H9 (cell line): ENCODE measurements around the gene ITGAE. TPM values are rescaled to one million over a fixed set of nuclear protein-coding genes. Genes with fewer than 3 reads are reported as not detected.
A peak's percentile ranks its signal among the peaks of the same experiment; 100 is the strongest.

Source experiments
- DNase-seq: peaks from one replicate; pipeline ENCODE4 v3.0.0-alpha.2; 2017
- H2AFZ ChIP-seq: one replicate; pipeline ENCODE4 v1.6.1; 2013; ENCODE audit warnings: mild to moderate bottlenecking, low read length, control low read depth, moderate library complexity
- H2AK5ac ChIP-seq: 2 replicates; pipeline ENCODE4 v1.6.1; 2013; ENCODE audit warnings: low read length, control low read depth, mixed read lengths; ENCODE audit not compliant: insufficient read length
- H2BK120ac ChIP-seq: one replicate; pipeline ENCODE4 v1.6.1; 2013; ENCODE audit warnings: low read depth, mild to moderate bottlenecking, low read length, control low read depth, inconsistent platforms; ENCODE audit not compliant: poor library complexity, severe bottlenecking
- H2BK12ac ChIP-seq: 2 replicates; pipeline ENCODE4 v1.6.1; 2013; ENCODE audit warnings: low read length, control low read depth, mixed read lengths, low read depth; ENCODE audit not compliant: insufficient read length
- H2BK15ac ChIP-seq: 2 replicates; pipeline ENCODE4 v1.6.1; 2013; ENCODE audit warnings: low read depth, low read length, control low read depth
- H2BK20ac ChIP-seq: one replicate; pipeline ENCODE4 v1.6.1; 2013; ENCODE audit warnings: low read depth, mild to moderate bottlenecking, low read length, control low read depth, inconsistent platforms; ENCODE audit not compliant: poor library complexity, severe bottlenecking
- H2BK5ac ChIP-seq: 2 replicates; pipeline ENCODE4 v1.6.1; 2013; ENCODE audit warnings: low read length, control low read depth, mixed read lengths; ENCODE audit not compliant: insufficient read length
- H3K14ac ChIP-seq: 2 replicates; pipeline ENCODE4 v1.6.1; 2013; ENCODE audit warnings: low read length, control low read depth; ENCODE audit not compliant: insufficient read depth
- H3K18ac ChIP-seq: 2 replicates; pipeline ENCODE4 v1.6.1; 2013; ENCODE audit warnings: low read depth, mild to moderate bottlenecking, mixed read lengths, low read length, control low read depth; ENCODE audit not compliant: insufficient read length
- H3K23ac ChIP-seq: 2 replicates; pipeline ENCODE4 v1.6.1; 2013; ENCODE audit warnings: low read length, control low read depth, mixed read lengths, low read depth; ENCODE audit not compliant: insufficient read length
- H3K23me2 ChIP-seq: 2 replicates; pipeline ENCODE4 v1.6.1; 2013; ENCODE audit warnings: low read depth, mild to moderate bottlenecking, mixed read lengths, low read length, control low read depth; ENCODE audit not compliant: insufficient read length, poor library complexity, severe bottlenecking
- H3K27ac ChIP-seq: 2 replicates; pipeline ENCODE4 v1.5.1; 2013; ENCODE audit warnings: low read length, control low read depth, mixed read lengths, low read depth; ENCODE audit not compliant: insufficient read length
- H3K27me3 ChIP-seq: 2 replicates; pipeline ENCODE4 v1.6.1; 2013; ENCODE audit warnings: low read length, control low read depth, inconsistent platforms; ENCODE audit not compliant: insufficient read depth
- H3K4ac ChIP-seq: 2 replicates; pipeline ENCODE4 v1.6.1; 2013; ENCODE audit warnings: low read depth, mild to moderate bottlenecking, control low read depth, inconsistent platforms, low read length, moderate library complexity
- H3K4me1 ChIP-seq: 2 replicates; pipeline ENCODE4 v1.6.1; 2013; ENCODE audit warnings: low read length, control low read depth, inconsistent platforms; ENCODE audit not compliant: insufficient read depth
- H3K4me2 ChIP-seq: 2 replicates; pipeline ENCODE4 v1.6.1; 2013; ENCODE audit warnings: low read length, control low read depth, mixed read lengths; ENCODE audit not compliant: insufficient read length, insufficient read depth
- H3K56ac ChIP-seq: 2 replicates; pipeline ENCODE4 v1.6.1; 2013; ENCODE audit warnings: low read depth, mild to moderate bottlenecking, mixed read lengths, low read length, control low read depth; ENCODE audit not compliant: insufficient read length
- H3K79me1 ChIP-seq: 2 replicates; pipeline ENCODE4 v1.6.1; 2013; ENCODE audit warnings: low read depth, mild to moderate bottlenecking, moderate library complexity, low read length, control low read depth, inconsistent platforms; ENCODE audit not compliant: insufficient read depth, poor library complexity, severe bottlenecking
- H3K79me2 ChIP-seq: 2 replicates; pipeline ENCODE4 v1.6.1; 2013; ENCODE audit warnings: low read length, control low read depth, inconsistent platforms; ENCODE audit not compliant: insufficient read depth
- H3K9ac ChIP-seq: 2 replicates; pipeline ENCODE4 v1.6.1; 2013; ENCODE audit warnings: low read length, control low read depth, mixed read lengths; ENCODE audit not compliant: insufficient read length; ENCODE audit errors: extremely low read depth
- H3K9me3 ChIP-seq: one replicate; pipeline ENCODE4 v1.6.1; 2013; ENCODE audit warnings: low read depth, low read length, inconsistent platforms; ENCODE audit not compliant: control insufficient read depth
- H3T11ph ChIP-seq: one replicate; pipeline ENCODE4 v1.6.1; 2013; ENCODE audit warnings: mild to moderate bottlenecking, low read length, control low read depth, inconsistent platforms
- H4K20me1 ChIP-seq: one replicate; pipeline ENCODE4 v1.6.1; 2013; ENCODE audit not compliant: control insufficient read depth, insufficient read length, insufficient read depth
- H4K5ac ChIP-seq: 2 replicates; pipeline ENCODE4 v1.6.1; 2013; ENCODE audit warnings: low read depth, mild to moderate bottlenecking, mixed read lengths, low read length, control low read depth; ENCODE audit not compliant: insufficient read length
- H4K8ac ChIP-seq: replicated peaks from 2 replicates; pipeline ENCODE4 v1.6.1; 2013; ENCODE audit warnings: low read length, control low read depth, mixed read lengths, low read depth; ENCODE audit not compliant: insufficient read length
- H4K91ac ChIP-seq: 2 replicates; pipeline ENCODE4 v1.6.1; 2013; ENCODE audit warnings: low read depth, mild to moderate bottlenecking, moderate library complexity, mixed read lengths, low read length, control low read depth; ENCODE audit not compliant: insufficient read length
- H3K27ac Mint-ChIP-seq, 3 experiments: 2 replicates in 2 of 3; 3 replicates in 1 of 3; pipeline ENCODE4 v1.8.0; 2020 to 2021; ENCODE audit warnings: mixed read lengths in 3 of 3, mild to moderate bottlenecking in 1 of 3, moderate library complexity in 1 of 3
- H3K27me3 Mint-ChIP-seq: 2 replicates; pipeline ENCODE4 v1.8.0; 2021; ENCODE audit warnings: low read depth, mild to moderate bottlenecking, moderate library complexity, mixed read lengths
- H3K36me3 Mint-ChIP-seq, 3 experiments: 2 replicates in 2 of 3; 3 replicates in 1 of 3; pipeline ENCODE4 v1.8.0; 2020 to 2021; ENCODE audit warnings: low read depth in 3 of 3, mixed read lengths in 3 of 3; ENCODE audit not compliant: insufficient read depth in 1 of 3
- H3K4me1 Mint-ChIP-seq, 2 experiments: 2 replicates each; pipeline ENCODE4 v1.8.0; 2020; ENCODE audit warnings: mixed read lengths in 2 of 2
- H3K4me3 Mint-ChIP-seq, 2 experiments: 2 replicates in 1 of 2; 3 replicates in 1 of 2; pipeline ENCODE4 v1.8.0; 2020 to 2021; ENCODE audit warnings: mild to moderate bottlenecking in 2 of 2, mixed read lengths in 2 of 2, moderate library complexity in 1 of 2
- H3K9me3 Mint-ChIP-seq, 2 experiments: 2 replicates in 1 of 2; 3 replicates in 1 of 2; pipeline ENCODE4 v1.8.0; 2020; ENCODE audit warnings: mild to moderate bottlenecking in 2 of 2, mixed read lengths in 2 of 2, moderate library complexity in 1 of 2
- WGBS: extraction: QIAGEN DNeasy Blood & Tissue Kit; methylation state at CpG from one replicate; pipeline ENCODE4 v1.1.7; 2013; ENCODE audit warnings: missing lambda C conversion rate, low lambda C conversion rate, mixed read lengths; ENCODE audit not compliant: insufficient read length; ENCODE audit errors: extremely low coverage; 5-methylcytosine and 5-hydroxymethylcytosine counted together
- total RNA-seq: library from RNA; stranded (reverse); gene quantifications from 2 replicates; pipeline ENCODE4 v1.2.1, GENCODE V29; 2021
- TF ChIP-seq, protein P1 (sequence below): fragments of 200-600 bp; sonication (generic); conservative IDR thresholded peaks from 3 replicates; pipeline ENCODE4 v1.8.0; 2021; ENCODE audit warnings: antibody characterized with exemption, mild to moderate bottlenecking

The ITGAE gene
- total RNA-seq, 1 experiment from 2014 or later = 23.5 TPM

- no peak overlapping the region for H3K4me3 Mint-ChIP-seq
- Histone ChIP-seq H3K23me2 (no peaks in the 10 kb centered on the region), H2AK5ac (no peak overlapping the region), H3K4ac (no peak overlapping the region), H2BK12ac (no peak overlapping the region), H3K79me2 (no peaks in the 10 kb centered on the region), H4K91ac (no peak overlapping the region), H3K27ac (no peak overlapping the region), H3T11ph (no peak overlapping the region), H3K18ac (no peak overlapping the region), H3K4me2 (no peak overlapping the region), H2BK15ac (no peak overlapping the region; the same call in 1 of the 2 replicates), H3K9ac (no peak overlapping the region), H3K56ac (no peak overlapping the region), H3K14ac (no peak overlapping the region), H3K4me1 (no peaks in the 10 kb centered on the region), H3K79me1 (no peaks in the 10 kb centered on the region), H4K8ac (no peak overlapping the region), H2BK120ac (no peak overlapping the region), H4K5ac (no peak overlapping the region), H4K20me1 (no peaks in the 10 kb centered on the region), H2AFZ (no peak overlapping the region), H3K27me3 (no peaks in the 10 kb centered on the region), H2BK20ac (no peak overlapping the region), H3K23ac (no peak overlapping the region), H2BK5ac (no peak overlapping the region), H3K9me3 (no peaks in the 10 kb centered on the region)
- DNase-seq = no peak
- H3K9me3 Mint-ChIP-seq = no peaks in the 10 kb centered on the region
- TF ChIP-seq, protein P1, sequence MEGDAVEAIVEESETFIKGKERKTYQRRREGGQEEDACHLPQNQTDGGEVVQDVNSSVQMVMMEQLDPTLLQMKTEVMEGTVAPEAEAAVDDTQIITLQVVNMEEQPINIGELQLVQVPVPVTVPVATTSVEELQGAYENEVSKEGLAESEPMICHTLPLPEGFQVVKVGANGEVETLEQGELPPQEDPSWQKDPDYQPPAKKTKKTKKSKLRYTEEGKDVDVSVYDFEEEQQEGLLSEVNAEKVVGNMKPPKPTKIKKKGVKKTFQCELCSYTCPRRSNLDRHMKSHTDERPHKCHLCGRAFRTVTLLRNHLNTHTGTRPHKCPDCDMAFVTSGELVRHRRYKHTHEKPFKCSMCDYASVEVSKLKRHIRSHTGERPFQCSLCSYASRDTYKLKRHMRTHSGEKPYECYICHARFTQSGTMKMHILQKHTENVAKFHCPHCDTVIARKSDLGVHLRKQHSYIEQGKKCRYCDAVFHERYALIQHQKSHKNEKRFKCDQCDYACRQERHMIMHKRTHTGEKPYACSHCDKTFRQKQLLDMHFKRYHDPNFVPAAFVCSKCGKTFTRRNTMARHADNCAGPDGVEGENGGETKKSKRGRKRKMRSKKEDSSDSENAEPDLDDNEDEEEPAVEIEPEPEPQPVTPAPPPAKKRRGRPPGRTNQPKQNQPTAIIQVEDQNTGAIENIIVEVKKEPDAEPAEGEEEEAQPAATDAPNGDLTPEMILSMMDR = no peak
- no peaks in the 10 kb centered on the region for H3K4me1 Mint-ChIP-seq
- H3K36me3 Mint-ChIP-seq = peaks cover 24 to 85% (median 73%) of the 10 kb centered on the region in 3 experiments; a peak in 6 of 7 replicates
- no CpG with 5 or more reads among the region's 15 CpGs for WGBS
- peak overlapping the region in 2 of 3 experiments; percentile 1 to 56; a peak in 3 of 7 replicates for H3K27ac Mint-ChIP-seq
- no peaks in the 10 kb centered on the region for H3K27me3 Mint-ChIP-seq
Measured at GRCh38 chr17:3813171-3813570, 12.2 kb upstream of the ITGAE start.
